ENCODE results near the gene PTPN6.

Gene PTPN6

GRCh38 chr12:6957151-6957701 lies 6.1 kb downstream of the PTPN6 start:
- FAIRE-seq = no peak

GRCh38 chr12:6957741-6958608 lies 6.8 kb downstream of the PTPN6 start:
- FAIRE-seq = no peak

- no peak for FAIRE-seq
Measured at GRCh38 chr12:6958609-6959057, 7.5 kb downstream of the PTPN6 start.

GRCh38 chr12:6959058-6959804 lies 8.1 kb downstream of the PTPN6 start:
- FAIRE-seq = no peak

- no peak for FAIRE-seq
Measured at GRCh38 chr12:6959805-6960592, 8.8 kb downstream of the PTPN6 start.

GRCh38 chr12:6960593-6961277 lies 9.6 kb downstream of the PTPN6 start:
- no peak for FAIRE-seq

GRCh38 chr12:6961278-6961694 lies 10.1 kb downstream of the PTPN6 start:
- no peak for FAIRE-seq

- no peak for FAIRE-seq
Measured at GRCh38 chr12:6961695-6962284, 10.6 kb downstream of the PTPN6 start.

- FAIRE-seq = no peak
Measured at GRCh38 chr12:6962285-6963015, 11.3 kb downstream of the PTPN6 start.

- no peak for FAIRE-seq
Measured at GRCh38 chr12:6963016-6963731, 12.0 kb downstream of the PTPN6 start.

GRCh38 chr12:6963791-6964413 lies 12.7 kb downstream of the PTPN6 start:
- FAIRE-seq = no peak

- no peak for FAIRE-seq
Measured at GRCh38 chr12:6964605-6965025, 13.5 kb downstream of the PTPN6 start.

- peak; percentile 91 for FAIRE-seq
Measured at GRCh38 chr12:6965026-6965661, 14.0 kb downstream of the PTPN6 start.

- no peak for FAIRE-seq
Measured at GRCh38 chr12:6965714-6966113, 14.6 kb downstream of the PTPN6 start.

- no peak for FAIRE-seq
Measured at GRCh38 chr12:6966351-6966750, 15.2 kb downstream of the PTPN6 start.

- FAIRE-seq = no peak
Measured at GRCh38 chr12:6967651-6968100, 16.5 kb downstream of the PTPN6 start.

GRCh38 chr12:6968426-6968825 lies 17.3 kb downstream of the PTPN6 start:
- no peak for FAIRE-seq

- FAIRE-seq = no peak
Measured at GRCh38 chr12:6970096-6970527, 19.0 kb downstream of the PTPN6 start.

- no peak for FAIRE-seq
Measured at GRCh38 chr12:6974180-6974579, 23.0 kb downstream of the PTPN6 start.
